ENCODE data around the gene UPK3BL1. TPM values are rescaled to one million over a fixed set of nuclear protein-coding genes. Genes with fewer than 3 reads are reported as not detected.
"Not testable (repeated sequence)": the region's sequence is repeated elsewhere in the genome, so short reads cannot be mapped to it uniquely, and the experiment has no call there.

Gene UPK3BL1
- total and polyA plus RNA-seq, 2 donors (not counting 1 experiment from before 2014, with no cell fraction given), result 85.4 to 203 TPM

GRCh38 chr7:102630622-102631021 is 12.0 kb downstream of the UPK3BL1 start:
- POLR2A ChIA-PET; CTCF ChIA-PET; H3K9me3 Mint-ChIP-seq (ENCODE audit: insufficient read depth); intact Hi-C loops (cut with micrococcal nuclease); H3K36me3 ChIP-seq (replicated peaks in 1 of 2; ENCODE audit: control extremely low read depth in 1 of 2, control insufficient read depth in 1 of 2, extremely low read depth in 1 of 2, insufficient read depth in 2 of 2, low read length in 1 of 2); H3K27me3 ChIP-seq (replicated peaks in 1 of 4; ENCODE audit: control extremely low read depth in 1 of 4, control insufficient read depth in 3 of 4, insufficient read depth in 4 of 4, low read length in 3 of 4); H3K27ac Mint-ChIP-seq; H2AFZ ChIP-seq (ENCODE audit: insufficient read depth, low read depth, low read length, poor library complexity, severe bottlenecking); H3K4me1 Mint-ChIP-seq; H3K9ac ChIP-seq (ENCODE audit: low read length); H3K9me3 ChIP-seq (ENCODE audit: control extremely low read depth in 1 of 3, control insufficient read depth in 2 of 3, insufficient read depth in 1 of 3, low read length in 2 of 3); H4K20me1 ChIP-seq (ENCODE audit: control insufficient read depth, insufficient read depth, low read length, poor library complexity, severe bottlenecking); H3K27ac ChIP-seq (ENCODE audit: low read length in 2 of 2); H3K27me3 Mint-ChIP-seq; H3K4me3 ChIP-seq (ENCODE audit: control extremely low read depth in 1 of 5, extremely low read depth in 1 of 5, insufficient read depth in 1 of 5, low read depth in 2 of 5, low read length in 4 of 5); H3K4me1 ChIP-seq (ENCODE audit: control insufficient read depth in 2 of 2, insufficient read depth in 2 of 2, low read length in 2 of 2); ATAC-seq (ENCODE audit: low read depth); H3K79me2 ChIP-seq (ENCODE audit: control insufficient read depth, insufficient read depth, low read length); DNase-seq; H3K4me2 ChIP-seq (replicated peaks; ENCODE audit: low read depth, low read length, poor library complexity, severe bottlenecking); H3K4me3 Mint-ChIP-seq: not testable (repeated sequence)
- no CpG with 5 or more reads among the region's 9 CpGs for WGBS (ENCODE audit: insufficient coverage)

GRCh38 chr7:102627271-102627904 is 15.2 kb downstream of the UPK3BL1 start:
- ATAC-seq (ENCODE audit: low read depth); H4K20me1 ChIP-seq (ENCODE audit: control insufficient read depth, insufficient read depth, low read length, poor library complexity, severe bottlenecking); POLR2A ChIA-PET; CTCF ChIA-PET; DNase-seq; H3K9me3 Mint-ChIP-seq (ENCODE audit: insufficient read depth); H3K4me2 ChIP-seq (replicated peaks; ENCODE audit: low read depth, low read length, poor library complexity, severe bottlenecking); H3K79me2 ChIP-seq (ENCODE audit: control insufficient read depth, insufficient read depth, low read length); H2AFZ ChIP-seq (ENCODE audit: insufficient read depth, low read depth, low read length, poor library complexity, severe bottlenecking); H3K4me1 ChIP-seq (ENCODE audit: control insufficient read depth in 2 of 2, insufficient read depth in 2 of 2, low read length in 2 of 2); H3K27ac Mint-ChIP-seq; H3K9ac ChIP-seq (ENCODE audit: low read length); intact Hi-C loops (cut with micrococcal nuclease); H3K36me3 ChIP-seq (replicated peaks in 1 of 2; ENCODE audit: control extremely low read depth in 1 of 2, control insufficient read depth in 1 of 2, extremely low read depth in 1 of 2, insufficient read depth in 2 of 2, low read length in 1 of 2); H3K27ac ChIP-seq (ENCODE audit: low read length in 2 of 2); H3K9me3 ChIP-seq (ENCODE audit: control extremely low read depth in 1 of 3, control insufficient read depth in 2 of 3, insufficient read depth in 1 of 3, low read length in 2 of 3); H3K4me1 Mint-ChIP-seq; H3K27me3 Mint-ChIP-seq; H3K4me3 ChIP-seq (ENCODE audit: control extremely low read depth in 1 of 5, extremely low read depth in 1 of 5, insufficient read depth in 1 of 5, low read depth in 2 of 5, low read length in 4 of 5); H3K4me3 Mint-ChIP-seq; H3K27me3 ChIP-seq (replicated peaks in 1 of 4; ENCODE audit: control extremely low read depth in 1 of 4, control insufficient read depth in 3 of 4, insufficient read depth in 4 of 4, low read length in 3 of 4): not testable (repeated sequence)
- WGBS (ENCODE audit: insufficient coverage), result no CpG with 5 or more reads among the region's 8 CpGs

GRCh38 chr7:102618122-102618521 is 24.5 kb downstream of the UPK3BL1 start:
- peak; percentile 2 for DNase-seq
- H2AFZ ChIP-seq (ENCODE audit: insufficient read depth, low read depth, low read length, poor library complexity, severe bottlenecking); H3K4me3 ChIP-seq (ENCODE audit: control extremely low read depth in 1 of 5, extremely low read depth in 1 of 5, insufficient read depth in 1 of 5, low read depth in 2 of 5, low read length in 4 of 5); H3K79me2 ChIP-seq (ENCODE audit: control insufficient read depth, insufficient read depth, low read length); H3K9me3 Mint-ChIP-seq (ENCODE audit: insufficient read depth); H3K4me1 Mint-ChIP-seq; ATAC-seq (ENCODE audit: low read depth); CTCF ChIA-PET; H3K27ac ChIP-seq (ENCODE audit: low read length in 2 of 2); POLR2A ChIA-PET; H3K27me3 Mint-ChIP-seq; H3K4me3 Mint-ChIP-seq; H3K9me3 ChIP-seq (ENCODE audit: control extremely low read depth in 1 of 3, control insufficient read depth in 2 of 3, insufficient read depth in 1 of 3, low read length in 2 of 3); H3K36me3 ChIP-seq (replicated peaks in 1 of 2; ENCODE audit: control extremely low read depth in 1 of 2, control insufficient read depth in 1 of 2, extremely low read depth in 1 of 2, insufficient read depth in 2 of 2, low read length in 1 of 2); H4K20me1 ChIP-seq (ENCODE audit: control insufficient read depth, insufficient read depth, low read length, poor library complexity, severe bottlenecking); intact Hi-C loops (cut with micrococcal nuclease); H3K9ac ChIP-seq (ENCODE audit: low read length); H3K27me3 ChIP-seq (replicated peaks in 1 of 4; ENCODE audit: control extremely low read depth in 1 of 4, control insufficient read depth in 3 of 4, insufficient read depth in 4 of 4, low read length in 3 of 4); H3K4me2 ChIP-seq (replicated peaks; ENCODE audit: low read depth, low read length, poor library complexity, severe bottlenecking); H3K27ac Mint-ChIP-seq; H3K4me1 ChIP-seq (ENCODE audit: control insufficient read depth in 2 of 2, insufficient read depth in 2 of 2, low read length in 2 of 2): not testable (repeated sequence)
- WGBS (ENCODE audit: insufficient coverage), result no CpG with 5 or more reads among the region's 8 CpGs

GRCh38 chr7:102616507-102617125 is 26.0 kb downstream of the UPK3BL1 start, which contains the start of gene RASA4:
Gene RASA4 (minus strand): TSS chr7:102616756. CDS start chr7:102616689, 67 bp downstream.
- H3K4me3 Mint-ChIP-seq, result peak within 1 kb of the TSS; percentile 53
- H3K9ac ChIP-seq (ENCODE audit: low read length); H2AFZ ChIP-seq (ENCODE audit: insufficient read depth, low read depth, low read length, poor library complexity, severe bottlenecking); H3K27ac Mint-ChIP-seq; H3K4me1 Mint-ChIP-seq; H4K20me1 ChIP-seq (ENCODE audit: control insufficient read depth, insufficient read depth, low read length, poor library complexity, severe bottlenecking); H3K27me3 Mint-ChIP-seq; H3K27ac ChIP-seq (ENCODE audit: low read length in 2 of 2); POLR2A ChIA-PET; H3K79me2 ChIP-seq (ENCODE audit: control insufficient read depth, insufficient read depth, low read length); CTCF ChIA-PET; H3K9me3 ChIP-seq (ENCODE audit: control extremely low read depth in 1 of 3, control insufficient read depth in 2 of 3, insufficient read depth in 1 of 3, low read length in 2 of 3); H3K9me3 Mint-ChIP-seq (ENCODE audit: insufficient read depth); H3K27me3 ChIP-seq (replicated peaks in 1 of 4; ENCODE audit: control extremely low read depth in 1 of 4, control insufficient read depth in 3 of 4, insufficient read depth in 4 of 4, low read length in 3 of 4); H3K36me3 ChIP-seq (replicated peaks in 1 of 2; ENCODE audit: control extremely low read depth in 1 of 2, control insufficient read depth in 1 of 2, extremely low read depth in 1 of 2, insufficient read depth in 2 of 2, low read length in 1 of 2); intact Hi-C loops (cut with micrococcal nuclease): not testable (repeated sequence)
- peak; percentile 95 for ATAC-seq (ENCODE audit: low read depth)
- peak; percentile 49 for DNase-seq
- H3K4me3 ChIP-seq (ENCODE audit: control extremely low read depth in 1 of 5, extremely low read depth in 1 of 5, insufficient read depth in 1 of 5, low read depth in 2 of 5, low read length in 4 of 5), result peak within 1 kb of the TSS in 3 of 5 experiments; percentile 38 to 51 (median 39)
- peak within 1 kb of the TSS; percentile 33 for H3K4me2 ChIP-seq (replicated peaks; ENCODE audit: low read depth, low read length, poor library complexity, severe bottlenecking)
- under 1% methylated on average over 14 of the region's 62 CpGs for WGBS (ENCODE audit: insufficient coverage)
- peaks cover 0 to 14% of the 10 kb centered on the region in 2 donors for H3K4me1 ChIP-seq (ENCODE audit: control insufficient read depth in 2 of 2, insufficient read depth in 2 of 2, low read length in 2 of 2)
